ENCODE results near the gene ZNF439. TPM values are rescaled to one million over a fixed set of nuclear protein-coding genes. Genes with fewer than 3 reads are reported as not detected.
A peak's percentile ranks its signal among the peaks of the same experiment; 100 is the strongest.

The ZNF439 gene
- total and polyA plus RNA-seq, 2 of the 13 experiments (the other 11 are each of a cell fraction or from before 2014, with no cell fraction given): 2.9 to 4.9 TPM

DNA sequence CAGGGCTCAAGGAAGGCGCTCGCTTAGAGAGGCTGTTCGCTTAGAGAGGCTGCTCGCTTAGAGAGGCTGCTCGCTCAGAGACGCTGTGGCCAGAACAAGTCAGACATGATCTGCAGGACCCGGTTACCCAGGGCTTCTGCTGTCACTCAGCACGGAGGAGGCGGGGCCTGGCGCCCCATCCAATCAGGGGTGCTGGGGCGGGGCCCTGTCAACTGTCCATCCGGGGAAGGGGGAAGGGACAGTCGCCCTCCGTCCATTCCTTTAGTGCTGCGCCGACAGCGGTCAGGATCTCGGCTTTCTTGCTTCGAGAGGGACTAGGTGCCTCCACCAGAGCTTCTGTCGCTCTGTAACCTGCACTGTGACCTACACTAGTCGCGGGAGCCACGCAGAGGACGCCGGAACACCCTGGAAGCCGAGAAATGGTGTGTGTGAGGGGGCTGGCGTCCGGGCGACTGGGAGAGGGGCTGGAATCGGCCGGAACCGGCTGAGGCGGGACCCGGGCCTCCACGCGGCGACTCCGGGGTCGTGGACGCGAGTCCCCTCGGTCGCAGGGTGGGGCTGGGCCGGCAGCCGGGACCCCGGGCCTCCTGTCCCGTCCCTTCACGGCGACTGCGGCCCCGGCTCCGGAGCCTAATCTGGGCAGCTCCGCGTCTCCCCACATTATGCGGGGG is 34.4 kb upstream of the ZNF439 start, which contains the start of gene ZNF440 (continued):
- TF ChIP-seq ZNF660 (CRISPR knock-in tag; IDR thresholded peaks at IDR 0.05; ENCODE audit: borderline replicate concordance, low read depth) (no peak), EED (CRISPR knock-in tag; IDR thresholded peaks at IDR 0.05) (0 out of 2 replicates have a peak, but pooled peaks have one; percentile 69), PITX1 (CRISPR knock-in tag; IDR thresholded peaks at IDR 0.05) (peak; percentile 45; the same call in 1 of the 2 replicates), MEIS2 (CRISPR knock-in tag; IDR thresholded peaks at IDR 0.05) (peak; percentile 87; the same call in 1 of the 2 replicates), SNAI1 (CRISPR knock-in tag; IDR thresholded peaks at IDR 0.05; ENCODE audit: borderline replicate concordance) (no peak), YY1 (IDR thresholded peaks at IDR 0.05; ENCODE audit: insufficient read depth, insufficient replicate concordance, low read depth, low read length) (peak; percentile 42), KDM5A (IDR thresholded peaks at IDR 0.05; ENCODE audit: borderline replicate concordance, low read length) (peak; percentile 26; the same call in 1 of the 2 replicates), GZF1 (CRISPR knock-in tag; IDR thresholded peaks at IDR 0.05) (0 out of 2 replicates have a peak, but pooled peaks have one; percentile 33), ZSCAN29 (CRISPR knock-in tag; conservative IDR thresholded peaks at IDR 0.05) (no peak), SYNCRIP (IDR thresholded peaks at IDR 0.05; ENCODE audit: insufficient read depth, low read depth, low read length) (no peak), SALL1 (CRISPR knock-in tag; IDR thresholded peaks at IDR 0.05) (peak; percentile 77), NFKBIZ (CRISPR knock-in tag; IDR thresholded peaks at IDR 0.05) (no peak)
- TF ChIP-seq, protein P1, sequence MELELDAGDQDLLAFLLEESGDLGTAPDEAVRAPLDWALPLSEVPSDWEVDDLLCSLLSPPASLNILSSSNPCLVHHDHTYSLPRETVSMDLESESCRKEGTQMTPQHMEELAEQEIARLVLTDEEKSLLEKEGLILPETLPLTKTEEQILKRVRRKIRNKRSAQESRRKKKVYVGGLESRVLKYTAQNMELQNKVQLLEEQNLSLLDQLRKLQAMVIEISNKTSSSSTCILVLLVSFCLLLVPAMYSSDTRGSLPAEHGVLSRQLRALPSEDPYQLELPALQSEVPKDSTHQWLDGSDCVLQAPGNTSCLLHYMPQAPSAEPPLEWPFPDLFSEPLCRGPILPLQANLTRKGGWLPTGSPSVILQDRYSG (CRISPR knock-in tag; IDR thresholded peaks at IDR 0.05): no peak
- TF ChIP-seq, protein P2, sequence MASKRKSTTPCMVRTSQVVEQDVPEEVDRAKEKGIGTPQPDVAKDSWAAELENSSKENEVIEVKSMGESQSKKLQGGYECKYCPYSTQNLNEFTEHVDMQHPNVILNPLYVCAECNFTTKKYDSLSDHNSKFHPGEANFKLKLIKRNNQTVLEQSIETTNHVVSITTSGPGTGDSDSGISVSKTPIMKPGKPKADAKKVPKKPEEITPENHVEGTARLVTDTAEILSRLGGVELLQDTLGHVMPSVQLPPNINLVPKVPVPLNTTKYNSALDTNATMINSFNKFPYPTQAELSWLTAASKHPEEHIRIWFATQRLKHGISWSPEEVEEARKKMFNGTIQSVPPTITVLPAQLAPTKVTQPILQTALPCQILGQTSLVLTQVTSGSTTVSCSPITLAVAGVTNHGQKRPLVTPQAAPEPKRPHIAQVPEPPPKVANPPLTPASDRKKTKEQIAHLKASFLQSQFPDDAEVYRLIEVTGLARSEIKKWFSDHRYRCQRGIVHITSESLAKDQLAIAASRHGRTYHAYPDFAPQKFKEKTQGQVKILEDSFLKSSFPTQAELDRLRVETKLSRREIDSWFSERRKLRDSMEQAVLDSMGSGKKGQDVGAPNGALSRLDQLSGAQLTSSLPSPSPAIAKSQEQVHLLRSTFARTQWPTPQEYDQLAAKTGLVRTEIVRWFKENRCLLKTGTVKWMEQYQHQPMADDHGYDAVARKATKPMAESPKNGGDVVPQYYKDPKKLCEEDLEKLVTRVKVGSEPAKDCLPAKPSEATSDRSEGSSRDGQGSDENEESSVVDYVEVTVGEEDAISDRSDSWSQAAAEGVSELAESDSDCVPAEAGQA (IDR thresholded peaks at IDR 0.05; ENCODE audit: low read depth): no peak
- TF ChIP-seq, protein P2 (CRISPR knock-in tag; IDR thresholded peaks at IDR 0.05; ENCODE audit: borderline replicate concordance): no peak
- TF ChIP-seq, protein P3, sequence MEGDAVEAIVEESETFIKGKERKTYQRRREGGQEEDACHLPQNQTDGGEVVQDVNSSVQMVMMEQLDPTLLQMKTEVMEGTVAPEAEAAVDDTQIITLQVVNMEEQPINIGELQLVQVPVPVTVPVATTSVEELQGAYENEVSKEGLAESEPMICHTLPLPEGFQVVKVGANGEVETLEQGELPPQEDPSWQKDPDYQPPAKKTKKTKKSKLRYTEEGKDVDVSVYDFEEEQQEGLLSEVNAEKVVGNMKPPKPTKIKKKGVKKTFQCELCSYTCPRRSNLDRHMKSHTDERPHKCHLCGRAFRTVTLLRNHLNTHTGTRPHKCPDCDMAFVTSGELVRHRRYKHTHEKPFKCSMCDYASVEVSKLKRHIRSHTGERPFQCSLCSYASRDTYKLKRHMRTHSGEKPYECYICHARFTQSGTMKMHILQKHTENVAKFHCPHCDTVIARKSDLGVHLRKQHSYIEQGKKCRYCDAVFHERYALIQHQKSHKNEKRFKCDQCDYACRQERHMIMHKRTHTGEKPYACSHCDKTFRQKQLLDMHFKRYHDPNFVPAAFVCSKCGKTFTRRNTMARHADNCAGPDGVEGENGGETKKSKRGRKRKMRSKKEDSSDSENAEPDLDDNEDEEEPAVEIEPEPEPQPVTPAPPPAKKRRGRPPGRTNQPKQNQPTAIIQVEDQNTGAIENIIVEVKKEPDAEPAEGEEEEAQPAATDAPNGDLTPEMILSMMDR (CRISPR knock-in tag; IDR thresholded peaks at IDR 0.05): no peak
- TF ChIP-seq, protein P4, sequence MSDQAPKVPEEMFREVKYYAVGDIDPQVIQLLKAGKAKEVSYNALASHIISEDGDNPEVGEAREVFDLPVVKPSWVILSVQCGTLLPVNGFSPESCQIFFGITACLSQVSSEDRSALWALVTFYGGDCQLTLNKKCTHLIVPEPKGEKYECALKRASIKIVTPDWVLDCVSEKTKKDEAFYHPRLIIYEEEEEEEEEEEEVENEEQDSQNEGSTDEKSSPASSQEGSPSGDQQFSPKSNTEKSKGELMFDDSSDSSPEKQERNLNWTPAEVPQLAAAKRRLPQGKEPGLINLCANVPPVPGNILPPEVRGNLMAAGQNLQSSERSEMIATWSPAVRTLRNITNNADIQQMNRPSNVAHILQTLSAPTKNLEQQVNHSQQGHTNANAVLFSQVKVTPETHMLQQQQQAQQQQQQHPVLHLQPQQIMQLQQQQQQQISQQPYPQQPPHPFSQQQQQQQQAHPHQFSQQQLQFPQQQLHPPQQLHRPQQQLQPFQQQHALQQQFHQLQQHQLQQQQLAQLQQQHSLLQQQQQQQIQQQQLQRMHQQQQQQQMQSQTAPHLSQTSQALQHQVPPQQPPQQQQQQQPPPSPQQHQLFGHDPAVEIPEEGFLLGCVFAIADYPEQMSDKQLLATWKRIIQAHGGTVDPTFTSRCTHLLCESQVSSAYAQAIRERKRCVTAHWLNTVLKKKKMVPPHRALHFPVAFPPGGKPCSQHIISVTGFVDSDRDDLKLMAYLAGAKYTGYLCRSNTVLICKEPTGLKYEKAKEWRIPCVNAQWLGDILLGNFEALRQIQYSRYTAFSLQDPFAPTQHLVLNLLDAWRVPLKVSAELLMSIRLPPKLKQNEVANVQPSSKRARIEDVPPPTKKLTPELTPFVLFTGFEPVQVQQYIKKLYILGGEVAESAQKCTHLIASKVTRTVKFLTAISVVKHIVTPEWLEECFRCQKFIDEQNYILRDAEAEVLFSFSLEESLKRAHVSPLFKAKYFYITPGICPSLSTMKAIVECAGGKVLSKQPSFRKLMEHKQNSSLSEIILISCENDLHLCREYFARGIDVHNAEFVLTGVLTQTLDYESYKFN (CRISPR knock-in tag; conservative IDR thresholded peaks at IDR 0.05): peak; percentile 50; the same call in 1 of the 2 replicates
